ENCODE results near the gene MRPL53. TPM values are rescaled to one million over a fixed set of nuclear protein-coding genes. Genes with fewer than 3 reads are reported as not detected.

The MRPL53 gene
- total RNA-seq, 1 experiment from 2014 or later = 42.4 TPM

DNA sequence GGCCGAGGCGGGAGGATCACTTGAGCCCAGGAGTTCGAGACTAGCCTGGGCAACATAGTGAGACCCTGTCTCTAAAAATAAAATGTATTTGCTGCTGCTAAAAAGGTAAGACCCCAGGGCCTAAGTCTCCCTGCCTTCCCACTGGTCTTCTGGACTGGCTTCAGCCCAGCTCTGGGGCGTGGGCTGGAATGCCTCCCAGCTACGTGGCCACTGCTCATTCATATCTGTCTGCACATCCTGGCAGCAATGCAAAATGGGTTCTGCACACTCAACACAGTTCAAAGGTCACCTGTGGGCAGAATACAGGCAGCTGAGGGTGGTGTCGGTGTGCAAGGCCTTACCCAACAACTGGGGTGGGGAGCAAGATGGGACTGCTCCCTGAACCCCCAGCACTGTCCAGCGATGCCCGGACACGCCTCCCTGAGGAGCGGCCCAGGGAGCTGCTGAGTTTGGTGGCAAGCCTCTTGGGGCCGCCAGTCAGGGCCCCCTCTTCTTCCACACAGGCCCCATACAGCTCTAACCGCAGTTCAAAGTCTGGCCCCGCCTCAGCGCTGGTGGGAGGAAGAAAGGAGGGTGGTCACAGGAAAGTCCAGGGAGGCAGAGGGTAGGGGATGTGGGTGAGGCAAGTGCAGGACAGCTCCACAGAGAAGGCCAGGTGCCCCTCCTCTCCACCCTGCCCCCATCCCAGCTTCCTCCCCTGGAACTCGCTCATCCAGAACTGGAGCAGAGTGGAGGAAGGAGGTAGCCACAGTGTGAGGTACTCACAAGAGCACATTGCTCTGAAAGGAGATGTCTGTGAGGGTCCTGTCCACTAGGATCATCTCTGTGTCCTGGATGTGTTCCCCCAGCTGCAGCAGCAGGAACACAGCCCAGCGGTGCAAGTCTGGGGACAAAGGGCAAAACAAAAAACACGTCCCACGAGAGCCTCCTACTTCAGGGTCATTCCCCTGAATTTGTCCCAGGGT is 42.7 kb downstream of the MRPL53 start:
- no peak for DNase-seq (ENCODE audit: low spot score)

DNA sequence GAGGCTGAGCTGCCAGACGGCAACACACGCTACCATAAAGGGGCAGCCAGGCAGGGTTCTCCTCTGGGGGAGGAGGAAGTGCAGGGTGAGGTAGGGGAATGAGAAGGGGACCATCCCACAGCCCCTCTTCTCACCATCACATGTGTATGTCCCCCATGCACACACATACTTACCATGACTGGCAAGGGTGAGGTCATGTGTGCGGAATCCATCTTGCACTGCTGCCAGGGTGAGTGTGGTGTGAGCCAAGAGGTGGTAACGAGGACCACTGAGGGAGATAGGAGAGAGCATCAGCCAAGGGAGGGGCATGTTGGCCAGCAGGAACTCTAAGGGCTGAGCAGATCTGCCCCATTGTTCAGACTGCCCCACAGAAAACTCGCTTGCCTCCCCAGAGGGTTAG is 43.8 kb downstream of the MRPL53 start:
- no peak for DNase-seq (ENCODE audit: low spot score)

DNA sequence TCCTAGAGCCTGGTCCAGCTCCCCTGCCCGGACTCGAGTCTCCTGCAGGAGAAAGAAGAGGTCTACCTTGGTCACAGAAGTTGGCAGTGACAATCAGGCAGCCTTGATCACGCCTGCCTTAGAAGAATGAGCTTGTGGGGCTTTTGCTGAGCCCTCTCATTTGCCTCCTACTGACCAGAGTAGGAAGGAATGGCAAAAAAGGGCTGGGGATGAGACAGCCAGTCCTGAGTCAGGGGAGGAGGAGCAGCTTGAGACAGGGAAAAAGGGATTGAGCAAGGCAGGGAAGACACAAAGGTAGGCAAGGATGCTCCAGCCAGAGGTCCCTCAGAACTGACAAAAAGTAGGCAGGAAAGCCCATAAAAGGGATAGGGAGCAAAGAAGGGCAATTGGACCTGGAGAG is 44.9 kb downstream of the MRPL53 start:
- DNase-seq (ENCODE audit: low spot score) = no peak

DNA sequence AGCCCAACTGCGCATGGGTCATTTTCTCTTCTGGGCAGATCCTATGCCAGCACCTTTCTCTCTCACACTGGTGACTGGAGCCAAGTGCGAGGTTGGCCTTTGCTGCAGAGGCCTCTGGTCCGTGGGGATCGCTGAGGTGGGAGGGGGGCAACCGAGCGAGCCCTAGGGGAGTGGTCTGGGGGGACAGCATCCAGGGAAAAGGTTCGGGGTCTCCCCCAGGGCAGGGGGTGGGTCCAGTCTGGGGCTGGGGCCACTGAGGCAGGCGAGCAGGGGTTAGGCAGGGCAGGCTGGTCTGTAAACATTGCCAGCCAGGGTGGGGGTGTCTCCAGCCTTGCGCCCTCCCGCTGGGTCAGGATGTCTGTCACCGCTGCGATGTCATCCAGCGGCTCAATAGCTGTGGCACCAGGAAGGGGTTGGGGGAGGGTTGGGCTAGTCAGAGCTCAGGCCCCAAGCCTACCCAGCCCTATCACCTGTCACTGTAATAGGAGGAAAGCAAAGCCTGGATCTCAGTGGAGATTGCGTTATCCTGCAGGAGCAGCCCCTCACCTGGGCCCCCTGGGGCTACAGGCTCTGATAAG is 46.2 kb downstream of the MRPL53 start:
- DNase-seq (ENCODE audit: low spot score) = no peak

DNA sequence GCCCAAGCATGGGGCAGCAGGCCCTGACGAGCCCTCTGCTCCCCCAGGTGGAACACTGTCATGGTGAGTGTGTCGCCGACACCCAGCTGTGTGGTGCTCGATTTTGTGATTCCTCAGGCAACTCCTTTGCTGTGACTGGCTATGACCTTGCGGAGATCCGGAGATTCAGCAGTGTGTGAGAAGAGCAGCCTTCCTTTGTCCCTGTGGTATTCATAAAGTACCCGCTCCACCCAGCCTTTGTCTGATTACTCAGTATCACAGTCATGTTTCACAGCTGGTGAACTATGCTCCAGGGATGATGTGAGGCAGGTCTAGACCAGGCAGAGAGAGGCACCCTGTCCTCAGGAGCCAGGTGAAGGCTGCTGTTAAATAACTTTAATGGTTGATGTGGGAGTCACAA is 47.0 kb downstream of the MRPL53 start:
- DNase-seq (ENCODE audit: low spot score) = no peak

DNA sequence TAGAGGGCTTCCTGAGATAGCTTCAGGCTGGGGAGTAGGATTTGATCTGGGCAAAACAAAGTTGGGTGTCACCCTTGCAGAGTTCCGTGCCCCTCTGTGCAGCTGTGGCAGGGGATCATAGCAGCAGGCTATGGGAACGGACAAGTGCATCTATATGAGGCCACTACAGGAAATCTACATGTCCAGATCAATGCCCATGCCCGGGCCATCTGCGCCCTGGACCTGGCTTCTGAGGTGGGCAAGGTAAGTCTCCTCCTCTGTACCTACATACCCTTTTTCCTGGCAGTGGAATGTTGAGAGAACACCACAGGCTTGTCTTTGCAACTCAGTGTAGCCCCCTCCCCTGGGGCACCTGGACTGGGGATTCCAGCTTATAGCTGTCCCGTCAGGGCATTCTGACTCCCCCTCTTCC is 47.5 kb downstream of the MRPL53 start:
- DNase-seq (ENCODE audit: low spot score) = no peak

DNA sequence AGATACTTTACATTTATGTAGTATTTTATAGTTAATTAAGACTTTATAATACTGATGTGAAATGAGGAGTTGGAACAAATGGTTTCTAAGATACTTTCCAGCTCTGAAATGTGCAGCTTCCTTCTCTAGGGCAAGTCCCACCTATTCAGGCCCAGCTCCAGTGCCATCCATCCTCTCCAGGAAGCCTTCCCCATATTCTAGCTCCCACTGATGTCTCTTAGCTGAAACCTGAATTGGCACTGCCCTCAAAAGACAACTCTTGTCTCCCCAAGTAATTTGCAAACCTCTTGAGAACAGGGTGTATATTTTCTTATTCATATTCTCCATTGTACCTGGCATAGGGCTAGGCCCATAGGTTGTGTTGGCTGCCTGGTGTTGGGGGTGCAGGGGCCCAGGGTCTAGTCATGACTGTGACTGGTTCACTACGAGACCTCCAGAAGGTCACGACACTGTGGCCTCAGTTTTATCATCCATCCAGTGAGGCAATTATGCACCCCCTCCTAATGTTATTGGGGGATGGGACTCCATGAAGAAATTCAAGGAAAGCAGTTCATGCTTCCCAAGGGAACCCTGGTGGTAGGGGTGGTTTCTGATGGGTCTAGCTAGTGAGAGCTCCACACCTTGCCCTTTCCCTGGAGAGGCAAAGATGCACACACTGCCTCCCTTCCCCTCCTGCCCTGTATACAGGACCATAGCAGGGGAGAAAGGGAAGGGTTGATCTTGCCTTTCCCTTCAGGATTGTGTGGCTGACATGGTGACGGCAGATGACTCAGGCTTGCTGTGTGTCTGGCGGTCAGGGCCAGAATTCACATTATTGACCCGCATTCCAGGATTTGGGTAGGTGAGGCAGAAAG is 48.1 kb downstream of the MRPL53 start:
- no peak for DNase-seq (ENCODE audit: low spot score)

DNA sequence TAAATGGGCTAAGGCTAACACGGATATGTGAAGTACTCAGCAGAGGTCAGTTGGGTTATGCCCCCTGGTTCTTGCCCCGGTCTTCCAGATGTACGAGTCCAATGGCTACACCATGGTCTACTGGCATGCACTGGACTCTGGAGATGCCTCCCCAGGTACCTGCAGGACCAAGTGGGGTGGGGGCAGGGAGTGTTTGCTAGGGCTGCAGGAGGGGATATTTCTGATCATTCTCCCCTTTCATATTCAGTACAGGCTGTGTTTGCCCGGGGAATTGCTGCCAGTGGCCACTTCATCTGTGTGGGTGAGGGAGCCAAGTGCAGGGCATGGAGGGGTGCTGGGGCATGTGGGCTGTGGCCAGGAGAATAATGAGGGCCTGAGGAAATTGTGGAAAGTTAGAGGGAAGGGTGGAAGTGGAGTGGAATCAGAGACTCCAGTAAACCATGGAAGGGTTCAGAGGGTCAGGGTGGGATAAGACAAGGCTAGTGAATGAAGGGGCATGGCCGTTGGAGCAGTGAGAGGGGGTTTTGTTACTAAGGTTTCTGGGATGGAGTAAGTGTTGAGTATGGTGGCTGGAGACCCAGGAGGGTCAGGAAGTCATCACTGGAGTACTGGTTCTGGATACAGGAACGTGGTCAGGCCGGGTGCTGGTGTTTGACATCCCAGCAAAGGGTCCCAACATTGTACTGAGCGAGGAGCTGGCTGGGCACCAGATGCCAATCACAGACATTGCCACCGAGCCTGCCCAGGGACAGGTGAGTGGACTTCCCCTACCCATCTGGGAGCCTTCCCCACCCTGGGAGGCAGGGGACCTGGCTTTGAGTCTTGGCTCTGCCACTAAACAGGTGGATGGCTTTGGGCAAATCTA is 49.0 kb downstream of the MRPL53 start:
- no peak for DNase-seq (ENCODE audit: low spot score)

Other genes with a start within 250 kb of the MRPL53 start
- gene SLC4A5, start 129.3 kb downstream of the MRPL53 start, total RNA-seq (2014; rRNA removed; shearing (Covaris generic)) = 0.02 and 0.23 TPM in 2 replicates
- gene DCTN1, start 92.4 kb downstream of the MRPL53 start, total RNA-seq (2014; rRNA removed; shearing (Covaris generic)) = 55.1 and 67.2 TPM in 2 replicates
- gene C2orf81, start 51.1 kb downstream of the MRPL53 start, total RNA-seq (2014; rRNA removed; shearing (Covaris generic)) = 0.53 and 0.70 TPM in 2 replicates
- gene WDR54, start 51.0 kb downstream of the MRPL53 start, total RNA-seq (2014; rRNA removed; shearing (Covaris generic)) = 32.6 and 43.4 TPM in 2 replicates
- 9.4 and 10.5 TPM in 2 replicates for gene RTKN, start 30.7 kb downstream of the MRPL53 start, total RNA-seq (2014; rRNA removed; shearing (Covaris generic))
- gene INO80B, start 17.6 kb downstream of the MRPL53 start, total RNA-seq (2014; rRNA removed; shearing (Covaris generic)) = 30.1 and 55.7 TPM in 2 replicates
- 86.8 and 93.9 TPM in 2 replicates for gene WBP1, start 14.2 kb downstream of the MRPL53 start, total RNA-seq (2014; rRNA removed; shearing (Covaris generic))
- 43.1 and 52.7 TPM in 2 replicates for gene MOGS, start 7.3 kb downstream of the MRPL53 start, total RNA-seq (2014; rRNA removed; shearing (Covaris generic))
- gene CCDC142, start 10.3 kb upstream of the MRPL53 start, total RNA-seq (2014; rRNA removed; shearing (Covaris generic)) = 1.8 and 2.2 TPM in 2 replicates
- 9.2 and 10.7 TPM in 2 replicates for gene TTC31, start 10.4 kb upstream of the MRPL53 start, total RNA-seq (2014; rRNA removed; shearing (Covaris generic))
- gene LBX2, start 26.9 kb upstream of the MRPL53 start, total RNA-seq (2014; rRNA removed; shearing (Covaris generic)) = 0.97 TPM in 1 of 2 replicates, not detected in the other
- gene PCGF1, start 35.0 kb upstream of the MRPL53 start, total RNA-seq (2014; rRNA removed; shearing (Covaris generic)) = 17.0 and 25.7 TPM in 2 replicates
- not detected in 2 replicates for gene TLX2, start 41.8 kb upstream of the MRPL53 start, total RNA-seq (2014; rRNA removed; shearing (Covaris generic))
- gene DQX1, start 53.6 kb upstream of the MRPL53 start, total RNA-seq (2014; rRNA removed; shearing (Covaris generic)) = not detected in 2 replicates
- gene AUP1, start 57.0 kb upstream of the MRPL53 start, total RNA-seq (2014; rRNA removed; shearing (Covaris generic)) = 95.4 and 102 TPM in 2 replicates
- gene HTRA2, start 57.3 kb upstream of the MRPL53 start, total RNA-seq (2014; rRNA removed; shearing (Covaris generic)) = 40.5 and 49.5 TPM in 2 replicates
- gene LOXL3, start 81.3 kb upstream of the MRPL53 start, total RNA-seq (2014; rRNA removed; shearing (Covaris generic)) = 2.0 and 2.4 TPM in 2 replicates
- gene DOK1, start 82.0 kb upstream of the MRPL53 start, total RNA-seq (2014; rRNA removed; shearing (Covaris generic)) = 0.84 and 2.1 TPM in 2 replicates
- not detected in 2 replicates for gene M1AP, start 175.7 kb upstream of the MRPL53 start, total RNA-seq (2014; rRNA removed; shearing (Covaris generic))
- 6.5 and 6.8 TPM in 2 replicates for gene SEMA4F, start 181.6 kb upstream of the MRPL53 start, total RNA-seq (2014; rRNA removed; shearing (Covaris generic))